Liver (tissue), 2 donors: ENCODE results near the gene FREM1.

Experiments
- CTCF ChIP-seq: fragments of 150-350 bp; IDR thresholded peaks from 2 replicates; pipeline ENCODE4 v1.5.1; 2017; ENCODE audit warnings: improper control_type of control experiment, low read depth, low read length; ENCODE audit not compliant: missing input control
- YY1 ChIP-seq: IDR thresholded peaks from 2 replicates; pipeline ENCODE4 v1.6.1; 2016; ENCODE audit warnings: antibody characterized with exemption, mild to moderate bottlenecking
- donor health status: healthy.

- TF ChIP-seq CTCF: no peak
- no peak for TF ChIP-seq YY1
These were observed 44.0 kb downstream of the FREM1 start for GRCh38 chr9:14866200-14866749.
